GM12892 (cell line): ENCODE data around the gene FOXD2.

Experiments used
- POLR2A ChIP-seq: IDR thresholded peaks from 2 replicates; pipeline ENCODE4 v1.6.1; 2011; ENCODE audit warnings: low read depth, low read length, control low read depth
- POLR2AphosphoS5 ChIP-seq: IDR thresholded peaks from 2 replicates; pipeline ENCODE4 v1.6.1; 2011; ENCODE audit warnings: low read depth, low read length, control low read depth
- TAF1 ChIP-seq: IDR thresholded peaks from 2 replicates; pipeline ENCODE4 v1.6.1; 2011; ENCODE audit warnings: low read depth, mild to moderate bottlenecking, control low read depth, low read length, borderline replicate concordance

- TF ChIP-seq POLR2AphosphoS5 (no peak), POLR2A (no peak), TAF1 (no peak)
Observed at GRCh38 chr1:47448462-47449222, 10.8 kb downstream of the FOXD2 start.
